GM19099 (cell line): ENCODE measurements around the gene LTBR.

Experiments used
- POLR2A ChIP-seq: IDR thresholded peaks from 3 replicates; pipeline ENCODE4 v1.6.1; 2011; ENCODE audit warnings: low read depth; ENCODE audit not compliant: insufficient read length; ENCODE audit errors: extremely low read depth

LTBR gene

GRCh38 chr12:6373022-6373787, 10.8 kb upstream of the LTBR start:
- no peak for TF ChIP-seq POLR2A

DNA sequence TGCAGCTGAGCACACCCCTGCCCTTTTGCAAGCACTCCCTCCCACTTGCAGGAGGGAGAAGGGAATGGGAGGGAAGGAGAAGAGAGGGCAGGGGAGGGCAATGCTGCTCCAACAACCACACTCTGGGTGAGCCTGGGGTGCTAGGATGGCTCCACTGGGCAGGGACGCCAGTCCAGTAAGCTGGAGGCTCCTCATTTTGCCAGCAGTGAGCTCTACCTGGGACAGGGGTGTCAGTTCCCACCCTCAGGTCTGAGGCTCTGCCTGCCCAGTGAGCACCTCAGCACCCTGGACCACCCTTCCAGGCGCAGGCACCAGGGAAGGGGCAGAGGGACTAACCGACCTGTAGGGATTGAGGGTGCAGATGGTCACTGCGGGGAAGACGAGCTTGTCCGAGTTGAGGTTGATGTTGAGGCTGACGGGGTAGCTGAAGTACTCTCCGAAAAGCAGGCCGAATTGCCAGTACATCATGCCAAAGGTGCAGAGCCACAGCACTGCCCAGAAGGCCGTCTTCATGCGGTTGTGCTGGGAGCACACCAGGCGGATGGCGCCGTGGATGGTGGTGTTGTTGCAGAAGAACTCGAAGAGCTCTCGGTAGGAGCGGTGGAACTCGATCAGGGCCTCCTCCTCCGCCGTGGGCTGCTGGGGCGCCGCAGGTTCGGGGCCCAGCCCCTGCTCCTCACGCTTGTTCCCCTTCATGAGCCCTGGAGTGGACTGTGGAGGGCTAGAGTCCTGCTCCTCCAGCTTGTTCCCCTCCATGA, 9.8 kb upstream of the LTBR start:
- no peak for TF ChIP-seq POLR2A

DNA sequence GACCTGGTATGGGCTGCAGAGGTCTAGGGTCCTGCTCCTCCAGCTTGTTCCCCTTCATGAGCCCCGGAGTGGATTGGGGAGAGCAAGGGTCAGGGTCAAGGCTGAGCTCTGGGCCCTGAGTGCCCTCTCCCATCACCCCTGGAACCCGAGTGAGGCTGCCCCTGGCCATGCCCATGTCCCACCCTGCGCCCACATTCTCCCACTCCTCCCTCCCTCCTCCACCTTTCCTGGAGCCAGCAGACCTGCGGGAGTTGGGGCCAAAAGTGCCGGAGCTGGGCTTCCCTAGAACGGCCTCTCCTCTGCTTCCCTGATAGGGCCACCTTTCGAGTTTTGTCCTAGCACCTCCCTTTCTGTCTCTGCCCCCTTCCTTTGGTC, 9.2 kb upstream of the LTBR start:
- TF ChIP-seq POLR2A: no peak

DNA sequence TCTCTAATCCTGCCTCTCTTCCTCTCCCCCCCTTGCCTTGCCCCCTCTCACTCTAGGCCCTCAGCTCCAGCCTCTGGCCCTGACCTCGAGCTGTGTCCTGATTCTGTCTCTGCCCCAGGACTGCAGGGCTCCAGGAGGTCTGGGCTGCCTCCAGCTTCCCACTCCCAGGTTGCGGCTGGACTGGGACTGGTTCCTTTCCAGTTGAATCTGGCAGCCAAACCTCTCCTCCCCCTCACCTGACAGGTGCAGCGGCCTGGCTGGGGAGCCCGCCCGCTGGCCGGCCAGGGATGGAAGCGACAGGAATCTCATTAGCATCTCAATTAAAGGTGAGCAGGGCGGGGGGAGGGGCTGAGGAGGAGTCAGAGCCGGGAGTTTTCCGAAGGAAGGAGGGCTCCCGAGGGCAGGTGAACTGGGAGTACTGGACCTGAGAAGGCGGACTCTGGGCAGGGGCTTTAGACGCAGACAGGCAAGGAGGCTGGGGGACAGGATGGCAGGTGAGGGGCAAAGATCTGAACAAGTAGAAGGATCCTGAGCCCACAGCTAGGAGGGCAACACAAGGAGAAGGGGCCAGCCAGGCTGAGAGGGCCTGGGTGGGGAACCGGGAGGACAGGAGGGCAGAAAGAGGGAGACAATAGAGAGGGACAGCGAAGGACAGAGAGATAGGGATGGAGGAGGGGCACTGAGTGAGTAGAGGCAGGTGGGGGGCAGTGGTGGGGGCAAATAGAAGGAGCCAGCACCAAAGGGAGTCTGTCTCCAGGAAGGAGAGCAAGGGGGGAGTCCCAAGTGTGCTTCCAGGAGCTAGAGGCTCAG, 8.5 kb upstream of the LTBR start, which contains the start of gene SCNN1A:
SCNN1A (minus strand) TSS at position 295 of the 810 bp plus-strand sequence. CDS start 780 bp downstream, outside the sequence.
- no peak for TF ChIP-seq POLR2A

- no peak for TF ChIP-seq POLR2A
Observed at GRCh38 chr12:6376079-6376869, 7.7 kb upstream of the LTBR start.

DNA sequence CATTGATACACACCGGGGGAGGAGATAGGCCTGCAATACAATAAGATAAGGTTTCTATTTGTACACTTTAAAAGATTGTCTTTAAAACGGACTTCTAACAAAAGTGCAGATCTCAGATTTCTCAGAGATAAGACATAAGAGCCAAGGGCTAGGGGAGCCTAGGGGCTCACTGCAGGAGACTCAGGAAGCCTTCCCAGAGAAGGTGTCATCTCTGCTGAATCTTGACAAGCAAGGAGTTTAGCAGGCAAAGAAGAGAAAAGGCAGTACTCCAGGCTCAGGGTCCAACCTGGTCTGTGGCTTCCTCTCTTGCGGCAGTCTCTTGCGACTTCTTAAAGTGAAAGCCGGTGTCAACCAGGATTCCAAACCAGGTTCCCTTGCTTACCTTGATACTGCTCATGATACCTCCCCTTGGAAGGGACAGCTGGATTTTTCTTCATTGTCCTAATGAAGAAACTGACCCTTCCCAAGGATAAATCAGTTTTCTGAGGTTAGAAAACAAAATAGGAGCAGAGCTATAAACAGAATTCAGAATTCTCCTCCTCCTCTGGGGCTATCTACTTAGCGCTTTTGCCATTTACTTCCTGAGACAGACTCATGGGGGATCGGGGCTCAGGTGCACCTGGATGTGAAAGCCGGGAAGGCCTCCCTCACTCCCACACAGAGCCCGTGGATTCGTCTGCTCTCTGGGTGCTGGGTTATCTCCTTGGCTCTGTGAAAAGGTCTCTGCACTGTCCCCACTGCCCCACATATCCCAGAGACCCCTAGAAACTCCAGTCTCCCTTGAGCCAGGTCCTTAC, 6.9 kb upstream of the LTBR start:
- TF ChIP-seq POLR2A: no peak

- no peak for TF ChIP-seq POLR2A
Observed at GRCh38 chr12:6377667-6377994, 6.3 kb upstream of the LTBR start.

DNA sequence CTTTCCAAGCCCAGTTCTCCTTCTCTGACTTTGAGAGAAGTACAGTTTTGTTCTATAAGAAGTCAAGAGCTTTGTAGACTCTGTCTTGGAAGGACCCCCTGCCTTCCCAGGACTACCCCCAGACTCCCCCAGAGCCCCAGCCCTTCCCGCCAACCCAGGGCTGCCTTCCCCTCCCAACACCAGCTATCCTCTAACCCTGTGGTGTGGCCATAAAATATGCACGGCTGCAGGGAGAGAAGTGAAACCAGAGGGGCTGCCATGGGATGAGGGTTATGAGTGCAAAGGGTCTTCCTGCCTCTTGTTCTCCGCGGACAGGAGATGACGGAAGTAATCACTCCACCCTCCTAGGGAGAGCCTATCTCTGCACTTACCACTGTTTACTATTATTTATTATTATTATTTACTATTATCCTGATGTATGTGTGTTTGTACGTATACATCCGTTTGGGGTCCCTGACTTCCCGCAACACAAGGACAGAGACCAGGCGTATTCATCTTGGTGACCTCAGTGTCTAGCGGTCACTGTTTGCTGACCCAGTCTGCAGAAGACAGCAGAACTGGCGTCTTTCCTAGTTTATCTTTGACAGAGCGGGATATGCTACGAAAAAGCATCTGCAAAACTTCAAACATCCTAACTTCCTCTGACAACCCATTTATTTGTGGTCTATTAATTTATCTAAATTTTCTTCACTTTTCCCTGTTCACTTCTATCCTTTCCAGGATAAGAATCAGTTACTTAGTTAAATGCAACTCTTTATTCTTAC, 5.1 kb upstream of the LTBR start:
- TF ChIP-seq POLR2A: no peak

DNA sequence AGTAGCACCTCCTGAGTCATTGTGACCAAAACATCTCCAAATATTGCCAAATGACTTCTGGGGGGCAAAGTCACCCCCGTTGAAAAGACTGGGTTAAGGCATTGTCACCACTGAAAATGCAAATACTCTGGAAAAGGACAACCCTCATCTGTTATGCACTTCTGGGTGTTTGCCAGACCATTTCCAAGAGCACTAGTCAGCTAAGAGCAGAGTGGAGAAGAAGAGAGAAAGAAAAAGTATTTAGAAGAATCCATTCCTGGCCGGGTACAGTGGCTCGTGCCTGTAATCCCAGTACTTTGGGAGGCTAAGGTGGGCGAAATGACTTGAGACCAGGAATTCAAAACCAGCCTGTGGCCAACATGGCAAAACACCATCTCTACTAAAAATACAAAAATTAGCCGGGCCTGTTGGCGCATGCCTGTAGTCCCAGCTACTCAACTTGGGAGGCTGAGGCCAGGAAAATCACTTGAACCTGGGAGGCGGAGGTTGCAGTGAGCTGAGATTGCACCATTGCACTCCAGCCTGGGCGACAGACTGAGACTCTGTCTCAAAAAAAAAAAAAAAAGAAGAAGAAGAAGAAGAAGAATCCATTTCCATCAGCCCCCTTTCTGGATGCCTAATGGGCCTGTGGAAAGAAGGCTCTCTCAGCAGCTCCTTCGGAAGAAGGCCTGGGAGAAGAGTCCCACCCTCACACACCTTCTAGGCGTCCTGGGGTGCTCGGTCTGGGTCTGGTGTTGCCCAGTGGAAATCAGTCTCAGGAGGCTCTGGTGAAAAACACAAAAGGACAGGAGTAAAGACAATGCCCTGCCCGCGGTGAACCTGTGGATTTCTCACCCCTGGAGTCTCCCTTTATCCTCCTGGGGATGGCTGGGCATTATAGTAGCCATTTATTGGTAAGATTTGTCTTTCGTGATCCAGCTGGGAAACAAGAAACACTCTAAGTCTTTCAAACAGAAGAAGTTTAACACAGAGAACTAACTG, 3.5 kb upstream of the LTBR start:
- no peak for TF ChIP-seq POLR2A

DNA sequence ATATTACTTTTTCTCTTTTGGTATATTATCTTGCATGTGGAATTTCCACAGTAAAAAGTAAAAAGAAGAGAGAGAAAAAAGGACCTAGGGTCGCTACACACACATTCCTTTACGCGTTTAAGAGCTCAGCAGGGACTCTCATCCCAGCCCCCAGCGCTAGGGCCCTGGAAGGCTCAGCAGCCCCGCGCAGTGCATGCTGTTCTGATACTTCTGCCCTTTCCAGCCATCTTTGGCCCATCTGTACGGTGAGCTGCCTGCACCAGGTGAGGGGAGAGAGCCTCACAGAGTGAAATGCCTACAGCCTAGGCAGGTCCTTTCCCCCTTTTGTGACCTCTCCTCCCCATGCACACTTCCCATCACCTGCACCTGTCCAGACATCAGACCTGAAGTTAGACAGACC, 1.6 kb upstream of the LTBR start:
- no peak for TF ChIP-seq POLR2A

GRCh38 chr12:6382982-6383381, 980 bp upstream of the LTBR start:
- TF ChIP-seq POLR2A: no peak
